LNCAP (cell line): ENCODE data around the gene TMEM178A.

Experiments
- TF ChIP-seq, protein P1 (sequence below): fragments of 450-650 bp; IDR thresholded peaks from 2 replicates; pipeline ENCODE4 v1.5.1; 2017; ENCODE audit warnings: mild to moderate bottlenecking

Gene TMEM178A

DNA sequence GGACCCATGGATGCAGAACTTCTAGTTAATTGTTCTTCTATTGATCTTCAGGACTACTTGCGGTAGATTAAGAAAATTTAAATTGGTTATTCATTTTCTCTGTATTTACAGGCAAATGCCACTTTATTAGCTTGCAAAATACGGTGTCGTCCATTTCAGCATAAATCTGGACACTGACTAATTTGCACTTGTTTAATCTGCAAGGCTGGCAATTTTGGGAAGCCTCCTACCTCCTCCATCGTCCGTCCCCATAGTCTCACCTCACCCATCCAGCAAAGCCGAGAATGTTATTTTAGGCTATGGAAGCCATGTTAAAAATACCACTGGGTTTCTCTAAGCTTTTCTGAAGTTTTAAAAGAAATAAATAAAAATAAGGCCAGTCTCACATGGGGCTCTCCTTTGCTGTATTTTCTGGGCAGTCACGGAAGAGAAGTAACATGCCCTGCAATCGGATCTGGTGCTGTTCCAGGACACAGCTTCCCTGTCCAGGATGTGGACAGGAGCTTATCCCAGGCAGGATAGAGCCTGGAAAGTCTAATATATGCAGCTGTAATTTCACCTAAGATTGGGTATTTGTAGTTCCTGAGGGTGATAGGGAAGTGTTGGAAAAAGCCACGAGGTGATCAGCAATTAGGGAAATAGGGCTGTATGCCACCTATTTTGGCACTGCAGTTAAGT is 17.4 kb downstream of the TMEM178A start:
- TF ChIP-seq, protein P1, sequence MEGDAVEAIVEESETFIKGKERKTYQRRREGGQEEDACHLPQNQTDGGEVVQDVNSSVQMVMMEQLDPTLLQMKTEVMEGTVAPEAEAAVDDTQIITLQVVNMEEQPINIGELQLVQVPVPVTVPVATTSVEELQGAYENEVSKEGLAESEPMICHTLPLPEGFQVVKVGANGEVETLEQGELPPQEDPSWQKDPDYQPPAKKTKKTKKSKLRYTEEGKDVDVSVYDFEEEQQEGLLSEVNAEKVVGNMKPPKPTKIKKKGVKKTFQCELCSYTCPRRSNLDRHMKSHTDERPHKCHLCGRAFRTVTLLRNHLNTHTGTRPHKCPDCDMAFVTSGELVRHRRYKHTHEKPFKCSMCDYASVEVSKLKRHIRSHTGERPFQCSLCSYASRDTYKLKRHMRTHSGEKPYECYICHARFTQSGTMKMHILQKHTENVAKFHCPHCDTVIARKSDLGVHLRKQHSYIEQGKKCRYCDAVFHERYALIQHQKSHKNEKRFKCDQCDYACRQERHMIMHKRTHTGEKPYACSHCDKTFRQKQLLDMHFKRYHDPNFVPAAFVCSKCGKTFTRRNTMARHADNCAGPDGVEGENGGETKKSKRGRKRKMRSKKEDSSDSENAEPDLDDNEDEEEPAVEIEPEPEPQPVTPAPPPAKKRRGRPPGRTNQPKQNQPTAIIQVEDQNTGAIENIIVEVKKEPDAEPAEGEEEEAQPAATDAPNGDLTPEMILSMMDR, result no peak

DNA sequence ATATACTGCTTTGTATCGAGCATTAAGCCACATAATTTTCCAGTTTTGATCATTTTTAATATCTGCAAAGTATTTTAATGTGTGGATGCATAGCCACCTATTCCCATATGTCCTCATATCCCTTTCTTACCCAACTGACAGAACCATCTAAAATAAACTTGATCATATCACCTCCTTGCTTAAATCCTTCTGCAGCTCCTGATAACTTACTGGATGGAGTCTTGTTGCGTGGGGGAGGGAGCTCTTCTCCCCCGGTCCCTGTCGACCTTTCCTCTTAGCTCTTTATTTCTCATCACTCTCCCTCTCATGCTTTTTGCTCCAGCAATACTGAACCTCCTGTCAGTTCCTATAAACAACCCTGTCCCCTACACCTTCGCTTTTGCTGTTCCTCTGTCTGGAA is 18.7 kb downstream of the TMEM178A start:
- TF ChIP-seq, protein P1, result no peak

DNA sequence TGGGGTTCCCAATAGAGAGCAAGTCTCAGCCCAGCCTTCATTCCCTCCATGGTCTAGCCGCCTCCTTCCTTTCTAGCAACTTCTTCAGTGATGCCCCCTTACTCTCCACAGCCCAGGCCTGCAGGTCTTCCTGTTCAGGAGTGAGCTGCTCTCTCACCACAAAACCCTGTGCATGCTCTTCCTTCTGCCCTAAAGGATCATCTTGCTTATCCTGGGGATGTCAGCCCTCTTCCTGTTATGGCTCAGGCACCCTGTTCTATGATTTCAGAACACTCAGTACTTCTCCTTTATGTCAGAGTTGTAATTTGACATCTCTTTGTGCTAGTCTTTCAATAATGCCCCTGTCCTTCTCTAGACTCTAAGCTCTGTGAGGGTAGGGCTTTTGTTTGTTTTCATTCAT is 19.4 kb downstream of the TMEM178A start:
- TF ChIP-seq, protein P1, result no peak

DNA sequence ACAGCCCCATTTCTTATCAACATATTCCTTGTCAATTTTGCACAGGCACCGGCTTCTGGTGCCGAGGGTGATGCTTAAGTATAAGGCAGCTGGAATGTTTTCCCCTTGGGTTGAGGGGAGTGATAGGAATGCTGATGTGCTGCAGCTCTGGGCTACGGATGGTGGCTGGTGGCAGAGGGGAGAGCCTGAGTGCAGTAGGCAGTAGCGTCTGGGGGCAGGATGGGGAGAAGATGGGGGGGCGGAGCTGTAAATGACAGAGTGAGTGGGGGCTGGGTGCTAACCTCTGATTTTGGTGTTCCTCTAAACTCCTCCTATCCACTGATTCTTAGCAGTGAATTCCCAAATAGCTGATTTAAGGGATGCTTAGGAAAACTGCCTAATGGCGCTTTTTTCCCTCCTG is 20.7 kb downstream of the TMEM178A start:
- TF ChIP-seq, protein P1, result no peak

DNA sequence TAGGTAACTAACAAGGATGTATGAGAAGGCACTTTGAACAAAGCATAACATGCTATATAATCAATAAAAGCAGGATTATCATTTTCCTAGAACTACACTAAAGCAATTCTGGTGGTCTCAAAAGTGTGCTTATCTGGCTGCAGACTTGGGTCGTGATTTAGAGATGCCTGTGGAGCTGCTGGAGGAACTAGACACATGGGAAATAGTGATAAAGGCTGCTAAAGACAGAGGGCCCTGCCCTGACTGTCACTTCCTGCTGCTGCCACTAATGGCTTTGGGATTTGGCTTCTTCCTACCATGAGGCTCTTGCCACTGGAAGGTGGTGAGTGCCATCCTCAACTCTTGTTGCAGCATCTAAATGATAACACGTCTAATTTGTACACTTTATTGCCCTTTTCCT is 22.5 kb downstream of the TMEM178A start:
- TF ChIP-seq, protein P1, result no peak

DNA sequence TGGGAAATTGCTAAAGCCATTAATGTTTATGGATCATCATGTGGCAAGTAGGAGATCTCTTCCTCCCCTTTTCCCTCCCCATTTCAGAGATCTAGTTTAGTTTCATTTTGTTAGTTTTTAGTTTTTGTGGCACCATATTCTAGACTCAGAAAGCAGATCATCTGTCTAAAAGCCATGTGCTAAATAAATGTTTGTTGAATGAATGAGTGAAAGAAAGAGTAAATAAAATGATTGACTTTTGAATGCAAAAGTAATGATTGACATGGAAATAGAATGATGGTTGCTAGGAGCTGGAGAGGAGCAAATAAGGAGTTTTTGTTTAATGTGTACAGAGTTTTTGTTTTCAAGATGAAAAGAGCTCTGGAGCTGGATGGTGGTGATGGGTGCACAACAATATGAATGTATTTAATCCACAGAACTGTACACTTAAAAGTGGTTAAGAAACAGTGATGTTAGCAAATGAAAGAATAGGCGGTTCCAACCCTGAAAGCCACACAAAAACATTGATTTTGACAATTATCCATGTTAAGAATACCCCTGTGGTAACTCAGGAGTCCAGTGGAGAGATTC is 23.6 kb downstream of the TMEM178A start:
- TF ChIP-seq, protein P1, result no peak

DNA sequence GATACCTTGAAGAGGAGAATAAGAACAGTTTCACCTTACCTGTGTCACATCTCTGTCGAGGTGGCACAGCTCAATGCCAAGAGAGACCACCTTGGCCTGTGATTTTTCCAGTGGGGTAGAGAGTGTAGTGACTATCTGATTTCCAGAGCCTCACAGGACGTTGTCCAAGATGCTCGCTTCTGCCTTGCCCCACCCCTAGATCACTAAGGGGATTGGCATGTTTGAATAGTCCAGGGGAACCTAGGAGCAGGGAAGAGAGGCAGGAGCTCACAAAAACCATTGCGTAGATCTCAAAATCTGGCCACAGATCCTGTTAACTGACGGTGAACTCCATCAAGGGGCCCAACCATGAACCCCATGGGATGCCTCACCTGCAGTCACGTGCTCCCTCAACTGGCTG is 24.2 kb downstream of the TMEM178A start:
- TF ChIP-seq, protein P1, result no peak
